GM18858 (cell line): ENCODE measurements around the gene OR9A4.

Experiments used
- ATAC-seq: cut with Tn5 transposase; IDR thresholded peaks from one replicate; pipeline ENCODE4 v1.9.1; 2021; ENCODE audit not compliant: unreplicated experiment

OR9A4 gene

DNA sequence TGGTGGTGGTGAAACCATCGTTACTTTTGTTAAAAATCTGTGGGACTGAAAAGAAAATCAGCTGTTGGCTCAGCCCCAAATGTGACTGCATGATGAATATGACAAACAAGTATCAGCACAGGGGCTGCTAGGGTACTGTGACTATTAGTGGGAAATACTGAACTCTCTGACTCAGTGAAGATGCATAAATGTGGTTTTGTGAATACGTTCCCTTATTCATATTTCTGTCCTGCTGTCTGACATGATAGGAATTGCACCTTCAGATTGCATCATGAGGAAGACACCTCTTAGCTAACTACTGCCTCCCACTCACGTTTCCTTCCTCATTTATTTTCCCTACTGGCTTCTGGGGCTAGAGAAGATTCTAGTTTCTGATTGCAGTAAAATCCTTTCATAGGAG lies 29.2 kb downstream of the OR9A4 start:
- ATAC-seq: no peak

DNA sequence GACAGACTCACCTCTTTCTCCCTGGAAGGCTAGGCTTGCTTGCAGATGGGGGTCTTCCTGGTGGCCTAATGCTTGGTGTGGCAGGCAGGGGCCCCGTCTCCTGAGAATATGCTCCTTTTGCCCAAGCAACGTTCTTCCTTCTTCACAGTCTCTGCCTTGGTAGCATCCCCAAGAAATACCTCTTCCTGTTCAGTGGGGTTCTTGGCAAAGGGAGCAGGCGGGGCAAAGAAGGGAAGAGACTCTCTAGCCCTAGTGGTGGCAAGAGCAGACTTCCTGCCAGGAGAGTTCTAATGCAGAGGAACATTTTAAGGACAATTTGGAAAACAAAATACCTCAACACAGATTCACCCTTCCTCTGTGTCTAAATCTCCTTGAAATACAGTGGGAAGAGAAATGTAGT lies 30.6 kb downstream of the OR9A4 start, which contains the start of gene CLEC5A:
Gene CLEC5A (minus strand): TSS at position 179 of the 400 bp plus-strand sequence. CDS start 682 bp downstream, outside the sequence.
- no peak for ATAC-seq

DNA sequence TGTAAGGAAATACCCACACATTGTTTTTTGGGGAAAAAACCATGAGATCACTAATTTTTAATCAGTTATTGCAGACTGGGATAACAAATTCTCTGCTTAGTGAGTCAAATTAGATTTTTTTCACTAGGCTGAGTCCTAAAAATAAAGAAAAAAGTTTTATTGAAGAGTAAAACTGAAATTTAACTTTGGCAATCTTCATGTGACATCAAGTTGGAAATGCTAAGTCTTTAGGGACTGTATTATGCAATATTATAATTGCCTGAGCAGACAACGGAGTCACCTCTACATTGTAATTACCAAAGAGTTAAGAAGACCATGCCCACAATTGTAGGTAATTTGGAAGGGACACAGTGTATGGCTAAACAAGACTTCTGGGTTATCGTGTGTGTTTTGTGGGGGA lies 32.8 kb downstream of the OR9A4 start:
- ATAC-seq: no peak

DNA sequence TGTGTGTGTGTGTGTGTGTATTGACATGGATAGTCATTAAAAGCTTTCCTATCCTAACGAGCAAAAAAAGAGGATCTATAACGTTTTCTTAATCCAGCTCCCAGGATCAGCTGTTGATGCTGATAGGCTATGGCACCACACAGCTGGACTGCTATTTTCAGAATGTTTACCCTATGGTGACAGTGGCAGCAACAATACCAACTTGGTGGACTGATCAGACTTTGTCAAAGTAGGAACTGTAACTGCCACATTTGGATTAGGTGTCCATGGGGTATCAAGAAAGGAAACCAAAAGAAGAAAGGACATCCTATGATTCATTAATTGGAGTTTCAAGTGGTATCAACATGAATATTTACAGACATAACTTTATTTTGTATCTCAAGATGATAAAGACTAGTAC lies 33.3 kb downstream of the OR9A4 start:
- no peak for ATAC-seq

DNA sequence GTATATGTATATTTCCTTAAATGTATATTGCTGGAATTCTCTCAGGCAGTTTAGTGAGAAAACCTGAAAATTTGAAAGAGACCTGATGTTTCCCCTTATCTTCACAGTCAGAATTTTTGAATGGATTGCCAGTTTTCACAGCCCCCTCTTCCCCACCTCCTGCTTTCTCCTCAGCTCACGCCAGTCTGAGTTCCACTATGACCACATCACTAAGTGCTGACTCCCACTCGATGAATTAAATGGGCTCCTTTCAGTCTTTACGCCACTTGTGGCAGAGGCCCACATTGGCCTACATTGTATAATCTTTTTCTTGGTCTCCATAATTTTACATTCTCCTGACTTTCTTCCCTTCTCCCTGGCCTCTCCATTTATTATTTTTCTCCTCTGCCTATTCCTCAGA lies 33.7 kb downstream of the OR9A4 start:
- no peak for ATAC-seq

DNA sequence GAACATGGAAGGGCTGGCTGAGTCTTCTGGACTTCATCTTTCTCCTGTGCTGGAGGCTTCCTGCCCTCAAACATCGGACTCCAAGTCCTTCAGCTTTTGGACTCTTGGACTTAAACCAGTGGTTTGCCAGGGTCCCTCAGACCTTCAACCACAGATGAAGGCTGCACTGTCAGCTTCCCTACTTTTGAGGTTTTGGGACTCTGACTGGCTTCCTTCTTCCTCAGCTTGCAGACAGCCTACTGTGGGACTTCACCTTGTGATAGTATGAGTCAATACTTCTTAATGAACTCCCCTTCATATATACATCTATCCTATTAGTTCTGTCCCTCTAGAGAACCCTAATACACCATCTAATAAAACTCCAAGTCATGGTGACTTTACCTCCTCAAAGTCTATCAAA lies 34.6 kb downstream of the OR9A4 start:
- no peak for ATAC-seq

DNA sequence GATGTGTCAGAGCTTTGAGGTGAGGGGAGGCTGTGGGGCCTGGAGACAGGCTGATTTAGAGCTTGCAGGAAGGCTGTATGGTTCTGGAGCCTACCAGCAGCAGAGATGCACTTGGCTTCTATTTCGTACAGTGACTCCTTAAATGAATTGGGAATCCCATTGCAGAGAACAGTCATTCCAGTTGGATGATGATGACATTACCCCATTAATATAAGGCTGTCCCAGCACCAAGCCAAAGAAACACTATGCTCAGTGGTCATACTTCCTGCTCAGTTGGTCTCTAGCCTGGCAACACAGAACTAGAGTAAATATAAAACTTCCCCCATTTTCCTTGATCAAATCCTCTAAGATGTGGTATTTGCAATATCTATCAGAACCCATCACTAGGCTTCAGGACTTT lies 36.3 kb downstream of the OR9A4 start:
- no peak for ATAC-seq

DNA sequence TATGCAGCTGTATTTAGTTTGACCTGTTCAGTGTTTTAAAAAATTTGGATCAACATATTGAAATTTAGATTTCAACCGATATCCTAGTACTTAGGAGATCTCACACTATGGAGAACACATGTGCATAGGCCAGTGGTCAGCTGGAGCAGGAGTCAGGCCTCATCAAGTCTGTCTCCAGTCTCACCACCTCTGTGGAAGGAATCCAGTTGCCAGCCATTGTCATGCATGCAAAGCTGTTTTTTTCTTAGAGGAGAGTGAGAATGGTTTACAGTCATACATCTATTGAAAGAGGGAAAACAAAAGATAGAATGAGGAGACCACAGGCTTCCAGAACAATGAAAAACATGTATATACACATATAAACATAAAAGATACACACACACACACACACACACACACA lies 38.1 kb downstream of the OR9A4 start:
- no peak for ATAC-seq

DNA sequence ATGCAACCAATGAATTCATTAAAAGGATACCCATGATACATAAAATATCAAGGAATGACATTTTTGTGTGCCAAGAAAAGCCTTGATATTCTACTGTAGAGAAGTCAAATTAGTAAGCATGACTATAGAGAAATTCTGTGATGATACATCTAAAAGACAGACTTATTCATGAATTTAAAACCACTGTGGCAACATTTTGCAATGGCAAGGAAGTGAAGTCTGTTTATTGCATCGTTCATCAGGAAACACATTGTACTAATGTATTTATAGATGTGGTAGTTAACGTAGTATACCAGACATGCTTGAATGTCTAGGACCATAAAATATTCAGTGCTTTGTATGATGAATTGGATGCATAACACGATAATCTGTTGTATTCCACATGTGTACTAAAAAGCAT lies 39.9 kb downstream of the OR9A4 start:
- no peak for ATAC-seq

DNA sequence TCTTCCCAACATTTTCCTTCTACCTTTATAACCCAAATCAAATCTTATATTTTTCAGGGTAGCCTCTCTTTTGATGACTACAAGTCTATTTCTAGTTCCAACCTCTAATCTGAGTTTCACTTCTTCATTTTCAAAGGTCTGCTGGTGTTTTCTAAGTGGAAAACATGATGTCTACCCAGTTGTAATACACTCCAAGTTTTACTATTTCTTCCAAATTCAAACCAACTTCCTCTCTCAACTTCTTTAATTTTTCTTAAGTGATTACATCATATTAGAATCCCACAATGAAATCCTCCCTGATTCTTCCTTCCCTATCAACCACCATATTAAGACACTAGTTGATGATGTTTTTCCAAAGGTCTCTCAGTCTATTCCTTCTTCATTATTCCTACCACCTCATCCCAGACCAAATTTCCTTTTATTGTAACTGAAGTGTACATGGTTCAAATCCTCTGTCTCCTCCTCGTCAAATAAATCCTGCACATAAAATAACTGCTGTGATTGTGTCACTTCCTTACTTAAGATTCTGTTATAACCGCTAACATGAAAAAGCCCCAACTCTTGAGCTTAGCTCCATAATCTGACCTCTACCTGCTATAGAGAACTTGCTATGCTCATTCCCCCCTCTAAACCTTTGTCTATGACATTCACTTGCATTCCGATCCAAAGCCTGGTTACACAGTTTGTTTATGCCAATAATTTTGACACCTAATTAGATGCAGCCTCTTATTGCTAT lies 44.7 kb downstream of the OR9A4 start:
- ATAC-seq: peak; percentile 89
